Loucy (cell line): Measurements from ENCODE around the gene TMEM134.
A peak's percentile ranks its signal among the peaks of the same experiment; 100 is the strongest.

Experiments
- H2AFZ ChIP-seq: fragments of 200-600 bp; sonication (generic); 2 replicates; pipeline ENCODE4 v1.6.0; 2016; ENCODE audit warnings: antibody characterized with exemption, mild to moderate bottlenecking, low read length, moderate library complexity
- H3F3A ChIP-seq: fragments of 200-600 bp; 2 replicates; pipeline ENCODE4 v1.6.0; 2016; ENCODE audit warnings: antibody characterized with exemption, low read depth, mild to moderate bottlenecking
- H3K27me3 ChIP-seq: fragments of 200-600 bp; sonication (generic); 2 replicates; pipeline ENCODE4 v1.6.1; 2014; ENCODE audit warnings: low read length, mild to moderate bottlenecking; ENCODE audit not compliant: insufficient read depth, poor library complexity, severe bottlenecking
- H3K36me3 ChIP-seq: fragments of 200-600 bp; sonication (generic); 2 replicates; pipeline ENCODE4 v1.6.1; 2016; ENCODE audit warnings: low read length; ENCODE audit not compliant: insufficient read depth
- H3K4me1 ChIP-seq: fragments of 200-600 bp; sonication (generic); 2 replicates; pipeline ENCODE4 v1.5.1; 2014; ENCODE audit warnings: low read length, mild to moderate bottlenecking; ENCODE audit not compliant: insufficient read depth, poor library complexity, severe bottlenecking
- H3K4me2 ChIP-seq: fragments of 200-600 bp; sonication (generic); 2 replicates; pipeline ENCODE4 v1.6.0; 2014; ENCODE audit warnings: antibody characterized with exemption, low read length, low read depth, mild to moderate bottlenecking; ENCODE audit not compliant: poor library complexity, severe bottlenecking
- H3K4me3 ChIP-seq: fragments of 200-600 bp; sonication (generic); 2 replicates; pipeline ENCODE4 v1.5.1; 2014; ENCODE audit warnings: low read length, mild to moderate bottlenecking, mixed read lengths; ENCODE audit not compliant: poor library complexity, severe bottlenecking
- H3K79me2 ChIP-seq: fragments of 200-600 bp; sonication (generic); 2 replicates; pipeline ENCODE4 v1.6.1; 2014; ENCODE audit warnings: low read length; ENCODE audit not compliant: insufficient read depth
- H3K9ac ChIP-seq: fragments of 200-600 bp; sonication (generic); 2 replicates; pipeline ENCODE4 v1.6.0; 2014; ENCODE audit warnings: mild to moderate bottlenecking, low read depth, low read length, moderate library complexity; ENCODE audit not compliant: poor library complexity, severe bottlenecking
- H3K9me2 ChIP-seq: fragments of 200-600 bp; sonication (generic); replicated peaks from 2 replicates; pipeline ENCODE4 v1.6.1; 2016; ENCODE audit warnings: low read depth, low read length, mixed read lengths
- H3K9me3 ChIP-seq: fragments of 200-600 bp; sonication (generic); 2 replicates; pipeline ENCODE4 v1.6.1; 2014; ENCODE audit warnings: mild to moderate bottlenecking, antibody characterized with exemption, low read length, low read depth; ENCODE audit not compliant: insufficient read depth
- H4K20me1 ChIP-seq: fragments of 200-600 bp; sonication (generic); 2 replicates; pipeline ENCODE4 v1.6.0; 2014; ENCODE audit warnings: antibody characterized with exemption, low read length, mild to moderate bottlenecking; ENCODE audit not compliant: insufficient read depth, poor library complexity, severe bottlenecking
- EZH2phosphoT487 ChIP-seq: fragments of 200-600 bp; IDR thresholded peaks from 2 replicates; pipeline ENCODE4 v1.6.1; 2018; ENCODE audit warnings: antibody characterized with exemption, mild to moderate bottlenecking, moderate library complexity, borderline replicate concordance
- TF ChIP-seq, protein P1 (sequence below): fragments of 200-600 bp; sonication (generic); conservative IDR thresholded peaks from 2 replicates; pipeline ENCODE4 v1.5.1; 2014; ENCODE audit warnings: mild to moderate bottlenecking, antibody characterized with exemption, low read length

The TMEM134 gene

GRCh38 chr11:67463680-67464410 lies 5.2 kb downstream of the TMEM134 start:
- H3K4me3 ChIP-seq: peak overlapping the region; percentile 90
- no peaks in the 10 kb centered on the region for H4K20me1 ChIP-seq
- H3K27me3 ChIP-seq: no peaks in the 10 kb centered on the region
- no peaks in the 10 kb centered on the region for H3K36me3 ChIP-seq
- H3K79me2 ChIP-seq: peaks cover 40% of the 10 kb centered on the region
- H3K4me2 ChIP-seq: peak overlapping the region; percentile 74
- H3K9me2 ChIP-seq: no peaks in the 10 kb centered on the region
- H3K4me1 ChIP-seq: peaks cover 42% of the 10 kb centered on the region
- H3K9me3 ChIP-seq: no peaks in the 10 kb centered on the region
- no peak for TF ChIP-seq EZH2phosphoT487
- TF ChIP-seq, protein P1, sequence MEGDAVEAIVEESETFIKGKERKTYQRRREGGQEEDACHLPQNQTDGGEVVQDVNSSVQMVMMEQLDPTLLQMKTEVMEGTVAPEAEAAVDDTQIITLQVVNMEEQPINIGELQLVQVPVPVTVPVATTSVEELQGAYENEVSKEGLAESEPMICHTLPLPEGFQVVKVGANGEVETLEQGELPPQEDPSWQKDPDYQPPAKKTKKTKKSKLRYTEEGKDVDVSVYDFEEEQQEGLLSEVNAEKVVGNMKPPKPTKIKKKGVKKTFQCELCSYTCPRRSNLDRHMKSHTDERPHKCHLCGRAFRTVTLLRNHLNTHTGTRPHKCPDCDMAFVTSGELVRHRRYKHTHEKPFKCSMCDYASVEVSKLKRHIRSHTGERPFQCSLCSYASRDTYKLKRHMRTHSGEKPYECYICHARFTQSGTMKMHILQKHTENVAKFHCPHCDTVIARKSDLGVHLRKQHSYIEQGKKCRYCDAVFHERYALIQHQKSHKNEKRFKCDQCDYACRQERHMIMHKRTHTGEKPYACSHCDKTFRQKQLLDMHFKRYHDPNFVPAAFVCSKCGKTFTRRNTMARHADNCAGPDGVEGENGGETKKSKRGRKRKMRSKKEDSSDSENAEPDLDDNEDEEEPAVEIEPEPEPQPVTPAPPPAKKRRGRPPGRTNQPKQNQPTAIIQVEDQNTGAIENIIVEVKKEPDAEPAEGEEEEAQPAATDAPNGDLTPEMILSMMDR: no peak
- H3K9ac ChIP-seq: peak overlapping the region; percentile 98
- H2AFZ ChIP-seq: peak overlapping the region; percentile 68; the same call in 1 of the 2 replicates
- H3F3A ChIP-seq: peaks cover 4% of the 10 kb centered on the region; the same call in 1 of the 2 replicates

DNA sequence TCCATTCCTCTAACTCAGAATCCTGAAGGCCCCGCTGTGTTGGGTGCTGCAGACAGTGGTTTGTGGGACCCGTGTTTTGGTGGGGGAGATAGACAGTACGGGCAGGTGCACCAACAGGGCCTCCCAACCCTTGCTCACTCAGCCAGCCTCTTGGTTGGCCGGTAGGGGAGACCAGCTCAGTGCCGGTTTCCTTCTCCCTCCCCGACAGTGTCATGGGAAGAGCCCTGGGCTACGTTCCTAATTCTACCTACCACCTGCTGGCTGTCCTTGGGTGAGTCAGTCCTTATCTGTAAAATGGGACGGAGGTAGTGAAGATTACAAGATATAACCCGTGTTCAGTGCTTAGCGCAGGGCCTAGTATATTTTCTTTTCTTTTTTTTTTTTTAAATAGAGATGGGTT lies 5.9 kb downstream of the TMEM134 start:
- TF ChIP-seq, protein P1: no peak
- no peak for TF ChIP-seq EZH2phosphoT487
- Histone ChIP-seq H3K79me2 (peaks cover 33% of the 10 kb centered on the region), H3K4me3 (no peak overlapping the region), H3K27me3 (no peaks in the 10 kb centered on the region), H3K9me3 (no peaks in the 10 kb centered on the region), H3K9ac (no peak overlapping the region), H3K4me1 (peaks cover 36% of the 10 kb centered on the region), H3F3A (peaks cover 4% of the 10 kb centered on the region; the same call in 1 of the 2 replicates), H2AFZ (no peak overlapping the region), H3K36me3 (no peaks in the 10 kb centered on the region), H3K9me2 (no peaks in the 10 kb centered on the region), H4K20me1 (no peaks in the 10 kb centered on the region), H3K4me2 (no peak overlapping the region)

GRCh38 chr11:67458266-67458665 lies 10.8 kb downstream of the TMEM134 start:
- no peak overlapping the region for H3K9ac ChIP-seq
- no peaks in the 10 kb centered on the region for H3K27me3 ChIP-seq
- H3K4me1 ChIP-seq: no peaks in the 10 kb centered on the region
- no peak overlapping the region for H2AFZ ChIP-seq
- H4K20me1 ChIP-seq: no peaks in the 10 kb centered on the region
- H3K79me2 ChIP-seq: no peaks in the 10 kb centered on the region
- no peaks in the 10 kb centered on the region for H3K36me3 ChIP-seq
- TF ChIP-seq EZH2phosphoT487: no peak
- TF ChIP-seq, protein P1: no peak
- no peak overlapping the region for H3K4me2 ChIP-seq
- H3K9me2 ChIP-seq: no peaks in the 10 kb centered on the region
- no peak overlapping the region for H3K4me3 ChIP-seq
- H3F3A ChIP-seq: no peaks in the 10 kb centered on the region
- H3K9me3 ChIP-seq: no peaks in the 10 kb centered on the region
